GM12892 (cell line): Measurements from ENCODE around the gene RTL10.

Source experiments
- POLR2A ChIP-seq: IDR thresholded peaks from 2 replicates; pipeline ENCODE4 v1.6.1; 2011; ENCODE audit warnings: low read depth, low read length, control low read depth
- POLR2AphosphoS5 ChIP-seq: IDR thresholded peaks from 2 replicates; pipeline ENCODE4 v1.6.1; 2011; ENCODE audit warnings: low read depth, low read length, control low read depth
- TAF1 ChIP-seq: IDR thresholded peaks from 2 replicates; pipeline ENCODE4 v1.6.1; 2011; ENCODE audit warnings: low read depth, mild to moderate bottlenecking, control low read depth, low read length, borderline replicate concordance

DNA sequence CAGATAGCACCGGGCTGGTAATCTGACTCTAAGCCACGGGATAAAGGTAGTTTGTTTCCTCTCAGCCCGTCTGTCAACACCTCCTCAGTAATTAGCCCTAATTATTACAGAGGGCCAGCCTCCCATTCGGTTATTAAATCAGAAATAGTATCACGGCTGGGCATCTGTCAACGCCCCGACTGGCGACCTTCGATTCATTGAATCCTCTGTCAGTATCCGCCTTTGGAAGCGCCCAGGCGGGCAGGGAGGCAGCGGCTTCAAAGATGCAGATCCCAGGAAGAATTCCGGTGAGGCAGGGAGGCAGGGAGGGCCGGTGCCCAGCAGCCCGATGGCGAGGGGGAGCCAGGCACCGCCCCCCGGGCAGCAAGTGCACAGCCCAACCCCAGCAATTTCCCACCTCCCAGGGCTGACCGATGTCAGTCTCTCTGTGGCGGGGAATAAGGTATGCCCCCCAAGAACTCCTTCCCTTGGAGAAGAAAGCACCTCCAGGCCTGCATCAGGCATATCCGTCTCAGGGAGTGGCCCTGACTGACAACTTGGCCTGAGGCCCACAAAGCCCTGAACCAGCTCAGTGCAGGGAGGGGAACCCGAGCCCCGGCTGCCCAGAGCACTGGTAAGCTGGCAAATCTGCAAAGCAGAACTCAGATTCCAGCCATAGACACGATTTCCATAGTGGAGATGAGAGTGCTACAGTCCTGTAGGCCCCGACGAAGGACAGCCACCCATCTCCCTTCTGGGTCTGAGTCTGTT, 11.4 kb downstream of the RTL10 start:
- TF ChIP-seq POLR2AphosphoS5 (no peak), TAF1 (no peak), POLR2A (no peak)
